Measurements from ENCODE around the gene ADAM17.

Gene ADAM17

GRCh38 chr2:9465170-9465569 is 90.5 kb downstream of the ADAM17 start:
- DNase-seq: no peak

GRCh38 chr2:9463698-9464034 is 92.0 kb downstream of the ADAM17 start:
- DNase-seq: no peak

- DNase-seq: no peak
Observed at GRCh38 chr2:9462886-9463697, 92.5 kb downstream of the ADAM17 start.

- DNase-seq: no peak
Observed at GRCh38 chr2:9462313-9462712, 93.3 kb downstream of the ADAM17 start.

- DNase-seq: no peak
Observed at GRCh38 chr2:9461079-9461478, 94.6 kb downstream of the ADAM17 start.

- no peak for DNase-seq
Observed at GRCh38 chr2:9460441-9461017, 95.1 kb downstream of the ADAM17 start.

GRCh38 chr2:9451231-9451630 is 104.4 kb downstream of the ADAM17 start:
- no peak for DNase-seq

GRCh38 chr2:9445089-9445488 is 110.5 kb downstream of the ADAM17 start:
- DNase-seq: no peak

- no peak for DNase-seq
Observed at GRCh38 chr2:9443526-9443925, 112.1 kb downstream of the ADAM17 start.

GRCh38 chr2:9441556-9441955 is 114.1 kb downstream of the ADAM17 start:
- no peak for DNase-seq

GRCh38 chr2:9440058-9440727 is 115.4 kb downstream of the ADAM17 start:
- no peak for DNase-seq

GRCh38 chr2:9439536-9439935 is 116.1 kb downstream of the ADAM17 start:
- no peak for DNase-seq
